H1 (cell line): ENCODE results near the gene HOXD10. TPM values are rescaled to one million over a fixed set of nuclear protein-coding genes. Genes with fewer than 3 reads are reported as not detected.

ENCODE experiments used
- BACH1 ChIP-seq: IDR thresholded peaks from 2 replicates; pipeline ENCODE4 v1.6.1; 2012; ENCODE audit warnings: low read length, improper control_type of control experiment
- CHD2 ChIP-seq: IDR thresholded peaks from 2 replicates; pipeline ENCODE4 v1.6.1; 2012; ENCODE audit warnings: low read length, improper control_type of control experiment
- CTBP2 ChIP-seq: IDR thresholded peaks from 2 replicates; pipeline ENCODE4 v1.7.0; 2011; ENCODE audit warnings: borderline replicate concordance, mild to moderate bottlenecking, moderate library complexity, mixed read lengths, low read length; ENCODE audit not compliant: insufficient read depth, insufficient read length
- FOSL1 ChIP-seq: IDR thresholded peaks from 2 replicates; pipeline ENCODE4 v1.6.1; 2011; ENCODE audit warnings: mild to moderate bottlenecking, low read depth, low read length, moderate library complexity; ENCODE audit not compliant: insufficient read depth
- GABPA ChIP-seq: IDR thresholded peaks from 2 replicates; pipeline ENCODE4 v1.6.1; 2011; ENCODE audit warnings: mild to moderate bottlenecking, low read length, moderate library complexity, borderline replicate concordance; ENCODE audit not compliant: insufficient read depth
- GTF2F1 ChIP-seq: IDR thresholded peaks from 2 replicates; pipeline ENCODE4 v1.6.1; 2012; ENCODE audit warnings: low read depth, low read length, improper control_type of control experiment, borderline replicate concordance
- HDAC2 ChIP-seq, 2 experiments: fragments of 300-600 bp in 1 of 2; sonication (generic) in 1 of 2; IDR thresholded peaks; 2 replicates each; pipeline ENCODE4 v1.6.1; 2011 to 2012; ENCODE audit warnings: low read depth in 2 of 2, low read length in 2 of 2, mild to moderate bottlenecking in 2 of 2, moderate library complexity in 2 of 2, borderline replicate concordance in 1 of 2, inconsistent platforms in 1 of 2
- JUN ChIP-seq: IDR thresholded peaks from 2 replicates; pipeline ENCODE4 v1.6.1; 2011; ENCODE audit warnings: low read depth, mild to moderate bottlenecking, improper control_type of control experiment, low read length
- NRF1 ChIP-seq: IDR thresholded peaks from 2 replicates; pipeline ENCODE4 v1.6.1; 2011; ENCODE audit warnings: mild to moderate bottlenecking, low read depth, low read length, improper control_type of control experiment
- PHF8 ChIP-seq: fragments of 200-600 bp; sonication (generic); conservative IDR thresholded peaks from 2 replicates; pipeline ENCODE4 v1.7.1; 2012; ENCODE audit warnings: low read depth, mild to moderate bottlenecking, inconsistent platforms, low read length, moderate library complexity
- POLR2A ChIP-seq, 2 experiments: IDR thresholded peaks; 1 replicate in 1 of 2; 2 replicates in 1 of 2; pipeline ENCODE4 v1.6.1; 2011; ENCODE audit warnings: low read depth in 2 of 2, low read length in 2 of 2, mild to moderate bottlenecking in 2 of 2; ENCODE audit errors: control extremely low read depth in 1 of 2
- RAD21 ChIP-seq, 2 experiments: IDR thresholded peaks in 1 of 2; conservative IDR thresholded peaks in 1 of 2; 2 replicates each; pipeline ENCODE4 v1.6.1; 2011; ENCODE audit warnings: low read depth in 2 of 2, low read length in 2 of 2, improper control_type of control experiment in 1 of 2, inconsistent platforms in 1 of 2, mild to moderate bottlenecking in 1 of 2, moderate library complexity in 1 of 2
- RFX5 ChIP-seq: IDR thresholded peaks from 2 replicates; pipeline ENCODE4 v1.6.1; 2011; ENCODE audit warnings: low read depth, low read length, improper control_type of control experiment, borderline replicate concordance
- RXRA ChIP-seq: IDR thresholded peaks from 2 replicates; pipeline ENCODE4 v1.6.1; 2011; ENCODE audit warnings: low read depth, mild to moderate bottlenecking, low read length, moderate library complexity; ENCODE audit not compliant: insufficient read depth
- SAP30 ChIP-seq: fragments of 300-600 bp; sonication (generic); IDR thresholded peaks from 2 replicates; pipeline ENCODE4 v1.7.1; 2012; ENCODE audit warnings: low read length, moderate library complexity, mild to moderate bottlenecking, inconsistent platforms; ENCODE audit not compliant: insufficient read depth, insufficient replicate concordance
- SP1 ChIP-seq: IDR thresholded peaks from 2 replicates; pipeline ENCODE4 v1.6.1; 2011; ENCODE audit warnings: low read depth, low read length
- ZNF274 ChIP-seq: IDR thresholded peaks from 2 replicates; pipeline ENCODE4 v1.7.0; 2012; ENCODE audit warnings: low read length, borderline replicate concordance; ENCODE audit errors: extremely low read depth
- polyA plus RNA-seq, 7 experiments: library from polyadenylated mRNA; depleted of rRNA in 3 of 7; stranded (reverse) in 5 of 7; unstranded in 2 of 7; fragments of >200 nt in 5 of 7; fragments of 200-250 nt in 2 of 7; gene quantifications; 1 replicate in 5 of 7; 2 replicates in 1 of 7; 4 replicates in 1 of 7; pipeline versions ENCODE4 v1.2.1 to v1.2.3, GENCODE V29; 2011 to 2013; ENCODE audit warnings: missing spikeins in 2 of 7, mixed read lengths in 2 of 7
- total RNA-seq: library from RNA; stranded (reverse); fragmentation: NEBNext Ultra II Directional; extraction: Animal tissue kit (Norgen Biotek cat#: 25700); gene quantifications from 2 replicates; pipeline ENCODE4 v1.2.1, GENCODE V29; 2021
- TF ChIP-seq, protein P1 (sequence below): IDR thresholded peaks from 2 replicates; pipeline ENCODE4 v1.6.1; 2011; ENCODE audit warnings: low read depth, mild to moderate bottlenecking, low read length; ENCODE audit not compliant: insufficient read depth
- TF ChIP-seq, protein P2 (sequence below): IDR thresholded peaks from 2 replicates; pipeline ENCODE4 v1.6.1; 2012; ENCODE audit warnings: low read length, inconsistent platforms
- TF ChIP-seq, protein P3 (sequence below): IDR thresholded peaks from 2 replicates; pipeline ENCODE4 v1.6.1; 2012; ENCODE audit warnings: inconsistent platforms

HOXD10 gene
- total and polyA plus RNA-seq, 2 of the 8 experiments (the other 6 are each of a cell fraction or from before 2014, with no cell fraction given) = not detected

DNA sequence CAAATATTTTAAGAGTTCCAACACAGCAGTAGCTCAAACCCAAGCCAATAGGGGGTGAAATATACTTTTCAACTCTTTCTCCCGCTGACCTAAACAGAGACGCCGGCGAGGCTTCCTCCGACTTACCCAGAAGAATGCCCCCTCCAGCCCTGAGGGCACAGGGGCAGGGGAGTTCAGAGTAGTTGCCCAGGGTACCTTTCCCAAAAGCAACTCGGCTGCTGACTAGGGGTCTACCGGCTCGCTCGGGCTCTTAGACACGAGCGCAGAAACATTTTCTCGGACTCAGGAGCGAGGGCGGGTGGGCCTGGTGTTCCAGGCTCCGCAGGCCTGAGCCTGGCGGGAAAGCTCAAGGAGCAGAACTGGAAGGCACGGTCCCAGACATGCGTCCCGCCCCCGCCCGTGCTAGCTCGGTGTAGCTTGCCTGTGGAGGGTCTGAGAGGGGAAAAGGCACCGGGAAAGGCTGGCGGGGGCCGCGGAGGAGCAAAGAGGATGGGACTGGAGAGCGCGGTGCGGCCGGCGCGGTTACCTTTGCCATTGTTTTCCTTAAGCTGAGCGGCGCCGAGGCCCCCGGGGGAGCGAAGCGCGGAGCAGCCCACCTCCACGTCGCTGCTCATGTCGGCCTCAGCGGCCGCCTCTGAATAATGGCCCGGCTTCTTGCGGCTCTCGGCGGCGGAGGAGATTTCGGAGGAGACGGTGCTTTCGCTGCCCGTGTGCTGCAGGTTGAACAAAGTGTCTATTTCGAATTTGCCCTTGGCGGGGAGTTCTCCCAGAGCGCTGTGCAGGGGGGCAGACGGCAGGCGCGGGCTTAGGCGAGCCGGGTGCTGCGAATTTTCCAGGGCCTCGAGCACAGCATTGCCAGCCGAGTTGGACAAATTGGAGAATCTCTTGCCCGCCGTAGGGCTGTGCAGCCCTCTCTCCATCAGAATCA is 33.5 kb upstream of the HOXD10 start (continued):
- TF ChIP-seq NRF1 (no peak), ZNF274 (no peak), CHD2 (no peak), PHF8 (no peak), CTBP2 (no peak), RAD21 (IDR thresholded peaks at IDR 0.05 in 1 of 2, conservative IDR thresholded peaks at IDR 0.05 in 1 of 2; ENCODE audit: low read depth in 2 of 2, low read length in 2 of 2) (no peak), GTF2F1 (no peak), SAP30 (no peak), BACH1 (no peak), JUN (no peak), RFX5 (no peak), FOSL1 (no peak), RXRA (no peak), POLR2A (IDR thresholded peaks at IDR 0.05; ENCODE audit: control extremely low read depth in 1 of 2, low read depth in 2 of 2, low read length in 2 of 2) (no peak), GABPA (no peak), SP1 (no peak), HDAC2 (IDR thresholded peaks at IDR 0.05; ENCODE audit: borderline replicate concordance in 1 of 2, low read depth in 2 of 2, low read length in 2 of 2) (no peak)
- TF ChIP-seq, protein P1, sequence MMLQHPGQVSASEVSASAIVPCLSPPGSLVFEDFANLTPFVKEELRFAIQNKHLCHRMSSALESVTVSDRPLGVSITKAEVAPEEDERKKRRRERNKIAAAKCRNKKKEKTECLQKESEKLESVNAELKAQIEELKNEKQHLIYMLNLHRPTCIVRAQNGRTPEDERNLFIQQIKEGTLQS = no peak
- TF ChIP-seq, protein P2, sequence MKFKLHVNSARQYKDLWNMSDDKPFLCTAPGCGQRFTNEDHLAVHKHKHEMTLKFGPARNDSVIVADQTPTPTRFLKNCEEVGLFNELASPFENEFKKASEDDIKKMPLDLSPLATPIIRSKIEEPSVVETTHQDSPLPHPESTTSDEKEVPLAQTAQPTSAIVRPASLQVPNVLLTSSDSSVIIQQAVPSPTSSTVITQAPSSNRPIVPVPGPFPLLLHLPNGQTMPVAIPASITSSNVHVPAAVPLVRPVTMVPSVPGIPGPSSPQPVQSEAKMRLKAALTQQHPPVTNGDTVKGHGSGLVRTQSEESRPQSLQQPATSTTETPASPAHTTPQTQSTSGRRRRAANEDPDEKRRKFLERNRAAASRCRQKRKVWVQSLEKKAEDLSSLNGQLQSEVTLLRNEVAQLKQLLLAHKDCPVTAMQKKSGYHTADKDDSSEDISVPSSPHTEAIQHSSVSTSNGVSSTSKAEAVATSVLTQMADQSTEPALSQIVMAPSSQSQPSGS = no peak
- TF ChIP-seq, protein P3, sequence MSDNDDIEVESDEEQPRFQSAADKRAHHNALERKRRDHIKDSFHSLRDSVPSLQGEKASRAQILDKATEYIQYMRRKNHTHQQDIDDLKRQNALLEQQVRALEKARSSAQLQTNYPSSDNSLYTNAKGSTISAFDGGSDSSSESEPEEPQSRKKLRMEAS = peak; percentile 56
